CD14-positive monocyte (primary cell): Measurements from ENCODE around the gene DCC. TPM values are rescaled to one million over a fixed set of nuclear protein-coding genes. Genes with fewer than 3 reads are reported as not detected.

Source experiments
- DNase-seq, 3 donors: peaks; one replicate each; pipeline ENCODE4 v3.0.0-alpha.2; 2011 to 2022
- H2AFZ ChIP-seq: 2 replicates; pipeline ENCODE4 v1.6.0; 2012; ENCODE audit warnings: mild to moderate bottlenecking, low read depth, low read length, inconsistent platforms; ENCODE audit not compliant: insufficient read depth, poor library complexity, severe bottlenecking
- H3K27ac ChIP-seq, 2 donors: 1 replicate in 1 of 2; 2 replicates in 1 of 2; pipeline ENCODE4 v1.5.1; 2012 to 2013; ENCODE audit warnings: low read length in 2 of 2, control low read depth in 1 of 2, inconsistent platforms in 1 of 2, low read depth in 1 of 2, mild to moderate bottlenecking in 1 of 2
- H3K27me3 ChIP-seq, 2 donors: one replicate each; pipeline versions ENCODE4 v1.6.0 to v1.6.1; 2011 to 2013; ENCODE audit warnings: low read length in 2 of 2; ENCODE audit not compliant: control insufficient read depth in 2 of 2, insufficient read depth in 2 of 2
- H3K36me3 ChIP-seq, 2 donors: replicated peaks in 1 of 2; 1 replicate in 1 of 2; 2 replicates in 1 of 2; pipeline versions ENCODE4 v1.5.1 to v1.6.1; 2012 to 2013; ENCODE audit warnings: low read length in 2 of 2, control low read depth in 1 of 2, inconsistent platforms in 1 of 2, mild to moderate bottlenecking in 1 of 2; ENCODE audit not compliant: insufficient read depth in 2 of 2, control insufficient read depth in 1 of 2
- H3K4me1 ChIP-seq, 2 donors: 1 replicate in 1 of 2; 2 replicates in 1 of 2; pipeline versions ENCODE4 v1.5.1 to v1.6.1; 2012 to 2013; ENCODE audit warnings: low read length in 2 of 2, control low read depth in 1 of 2, inconsistent platforms in 1 of 2, mild to moderate bottlenecking in 1 of 2, moderate library complexity in 1 of 2; ENCODE audit not compliant: insufficient read depth in 2 of 2, control insufficient read depth in 1 of 2
- H3K4me2 ChIP-seq: replicated peaks from 2 replicates; pipeline ENCODE3; 2012; ENCODE audit warnings: low read length, moderate library complexity, mild to moderate bottlenecking; ENCODE audit not compliant: poor library complexity, severe bottlenecking; ENCODE audit errors: extremely low read depth
- H3K4me3 ChIP-seq, 3 experiments: fragments of 200-600 bp in 1 of 3; sonication (generic) in 1 of 3; replicated peaks in 1 of 3; 1 replicate in 2 of 3; 2 replicates in 1 of 3; pipeline ENCODE4 v1.5.1; 2011 to 2013; ENCODE audit warnings: low read length in 3 of 3, mild to moderate bottlenecking in 3 of 3, control low read depth in 2 of 3, low read depth in 2 of 3, inconsistent platforms in 1 of 3, moderate library complexity in 1 of 3
- H3K79me2 ChIP-seq: 2 replicates; pipeline ENCODE4 v1.6.0; 2012; ENCODE audit warnings: mild to moderate bottlenecking, control low read depth, inconsistent platforms, low read length, moderate library complexity; ENCODE audit not compliant: insufficient read depth
- H3K9ac ChIP-seq: 2 replicates; pipeline ENCODE4 v1.6.0; 2017; ENCODE audit warnings: low read length, mild to moderate bottlenecking; ENCODE audit not compliant: insufficient read depth, poor library complexity, severe bottlenecking
- H3K9me3 ChIP-seq, 2 donors: replicated peaks in 1 of 2; 1 replicate in 1 of 2; 2 replicates in 1 of 2; pipeline versions ENCODE4 v1.5.1 to v1.6.1; 2012 to 2013; ENCODE audit warnings: low read length in 2 of 2, control low read depth in 1 of 2; ENCODE audit not compliant: control insufficient read depth in 1 of 2, insufficient read depth in 1 of 2
- H4K20me1 ChIP-seq: 2 replicates; pipeline ENCODE4 v1.6.0; 2012; ENCODE audit warnings: mild to moderate bottlenecking, low read length, control low read depth, moderate library complexity; ENCODE audit not compliant: insufficient read depth
- H3K27ac Mint-ChIP-seq, 7 donors: one replicate each; pipeline ENCODE4 v1.8.0; 2020; ENCODE audit warnings: mild to moderate bottlenecking in 7 of 7, mixed read lengths in 7 of 7, moderate library complexity in 6 of 7, inconsistent platforms in 2 of 7
- H3K27me3 Mint-ChIP-seq, 3 donors: one replicate each; pipeline ENCODE4 v1.8.0; 2021 to 2022; ENCODE audit warnings: low read depth in 3 of 3, mild to moderate bottlenecking in 3 of 3, mixed read lengths in 3 of 3, moderate library complexity in 3 of 3, inconsistent platforms in 1 of 3
- H3K36me3 Mint-ChIP-seq, 2 donors: one replicate each; pipeline ENCODE4 v1.8.0; 2020; ENCODE audit warnings: mixed read lengths in 2 of 2, inconsistent platforms in 1 of 2, mild to moderate bottlenecking in 1 of 2
- H3K4me1 Mint-ChIP-seq: one replicate; pipeline ENCODE4 v1.8.0; 2020; ENCODE audit warnings: mild to moderate bottlenecking, mixed read lengths
- H3K4me3 Mint-ChIP-seq, 2 donors: one replicate each; pipeline ENCODE4 v1.8.0; 2020; ENCODE audit warnings: mild to moderate bottlenecking in 2 of 2, mixed read lengths in 2 of 2, moderate library complexity in 1 of 2
- H3K9me3 Mint-ChIP-seq, 7 donors: one replicate each; pipeline ENCODE4 v1.8.0; 2020 to 2022; ENCODE audit warnings: mixed read lengths in 7 of 7, mild to moderate bottlenecking in 6 of 7, moderate library complexity in 6 of 7, inconsistent platforms in 2 of 7
- WGBS: methylation state at CpG from one replicate; pipeline ENCODE4 v1.1.5; 2013; ENCODE audit warnings: missing lambda C conversion rate; ENCODE audit not compliant: insufficient coverage; 5-methylcytosine and 5-hydroxymethylcytosine counted together
- intact Hi-C, 2 donors: fragments of 100-400 bp; cut with micrococcal nuclease; formaldehyde crosslinking; loops; one replicate each; pipeline versions ENCODE4 v1.15.0 to v1.15.1; 2023
- polyA plus RNA-seq, 3 donors: library from polyadenylated mRNA; depleted of rRNA in 1 of 3; unstranded in 2 of 3; stranded (reverse) in 1 of 3; fragments of 300-500 nt in 2 of 3; fragments of >200 nt in 1 of 3; fragmentation: Illumina TruSeq in 2 of 3; gene quantifications; 1 replicate in 2 of 3; 2 replicates in 1 of 3; pipeline ENCODE4 v1.2.3, GENCODE V29; 2012 to 2021
- TF ChIP-seq, protein P1 (sequence below): fragments of 200-600 bp; IDR thresholded peaks from one replicate; pipeline ENCODE4 v1.8.0; 2022; ENCODE audit warnings: antibody characterized with exemption, mild to moderate bottlenecking

Gene DCC
- polyA plus RNA-seq, 3 donors = not detected

DNA sequence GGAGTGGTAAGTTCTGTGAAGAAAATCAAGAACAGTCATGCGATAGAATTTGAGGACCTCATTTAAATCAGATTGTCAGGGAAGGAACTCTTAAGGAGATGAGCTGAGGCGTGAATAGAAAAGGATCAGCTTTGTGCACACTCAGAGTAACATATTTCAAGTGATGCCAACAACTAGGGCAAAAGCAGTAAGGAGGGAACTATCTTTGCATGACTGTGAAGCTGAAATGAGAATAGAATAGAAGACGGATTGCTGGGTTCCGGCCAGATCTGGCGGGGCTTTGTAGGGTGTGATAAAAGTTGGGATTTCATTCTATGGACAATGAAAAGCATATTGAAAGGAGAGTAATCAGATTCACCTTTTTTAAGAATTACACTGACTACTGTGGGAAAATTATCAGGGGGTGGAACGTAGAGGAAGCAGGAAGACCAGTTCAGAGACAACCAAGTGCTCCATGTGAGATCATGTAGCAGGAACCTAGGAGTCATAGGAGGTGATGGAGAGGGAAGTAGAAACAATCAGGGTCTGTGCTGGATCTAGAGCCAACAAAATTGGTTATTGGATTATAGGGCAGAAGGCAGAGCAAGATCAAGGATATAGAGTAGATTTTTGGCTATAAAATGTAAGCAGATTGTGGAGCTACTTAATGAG is 884.3 kb downstream of the DCC start:
- TF ChIP-seq, protein P1, sequence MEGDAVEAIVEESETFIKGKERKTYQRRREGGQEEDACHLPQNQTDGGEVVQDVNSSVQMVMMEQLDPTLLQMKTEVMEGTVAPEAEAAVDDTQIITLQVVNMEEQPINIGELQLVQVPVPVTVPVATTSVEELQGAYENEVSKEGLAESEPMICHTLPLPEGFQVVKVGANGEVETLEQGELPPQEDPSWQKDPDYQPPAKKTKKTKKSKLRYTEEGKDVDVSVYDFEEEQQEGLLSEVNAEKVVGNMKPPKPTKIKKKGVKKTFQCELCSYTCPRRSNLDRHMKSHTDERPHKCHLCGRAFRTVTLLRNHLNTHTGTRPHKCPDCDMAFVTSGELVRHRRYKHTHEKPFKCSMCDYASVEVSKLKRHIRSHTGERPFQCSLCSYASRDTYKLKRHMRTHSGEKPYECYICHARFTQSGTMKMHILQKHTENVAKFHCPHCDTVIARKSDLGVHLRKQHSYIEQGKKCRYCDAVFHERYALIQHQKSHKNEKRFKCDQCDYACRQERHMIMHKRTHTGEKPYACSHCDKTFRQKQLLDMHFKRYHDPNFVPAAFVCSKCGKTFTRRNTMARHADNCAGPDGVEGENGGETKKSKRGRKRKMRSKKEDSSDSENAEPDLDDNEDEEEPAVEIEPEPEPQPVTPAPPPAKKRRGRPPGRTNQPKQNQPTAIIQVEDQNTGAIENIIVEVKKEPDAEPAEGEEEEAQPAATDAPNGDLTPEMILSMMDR = no peak
- Mint-ChIP-seq H3K36me3 (no peaks in the 10 kb centered on the region), H3K27me3 (peaks cover 0 to 2% (median 0%) of the 10 kb centered on the region in 3 donors), H3K27ac (no peak overlapping the region), H3K9me3 (no peaks in the 10 kb centered on the region), H3K4me1 (no peaks in the 10 kb centered on the region), H3K4me3 (no peak overlapping the region)
- Histone ChIP-seq H3K36me3 (no peaks in the 10 kb centered on the region), H3K27ac (no peak overlapping the region), H3K79me2 (no peaks in the 10 kb centered on the region), H3K4me3 (no peak overlapping the region), H2AFZ (no peak overlapping the region), H3K4me1 (no peaks in the 10 kb centered on the region), H3K27me3 (no peaks in the 10 kb centered on the region), H3K4me2 (no peak overlapping the region), H3K9me3 (peaks cover 0 to 4% of the 10 kb centered on the region in 2 donors), H4K20me1 (no peaks in the 10 kb centered on the region), H3K9ac (no peak overlapping the region)
- intact Hi-C loops = no loop called here
- WGBS = 90% methylated on average over 4 of the region's 6 CpGs
- no peak for DNase-seq

DNA sequence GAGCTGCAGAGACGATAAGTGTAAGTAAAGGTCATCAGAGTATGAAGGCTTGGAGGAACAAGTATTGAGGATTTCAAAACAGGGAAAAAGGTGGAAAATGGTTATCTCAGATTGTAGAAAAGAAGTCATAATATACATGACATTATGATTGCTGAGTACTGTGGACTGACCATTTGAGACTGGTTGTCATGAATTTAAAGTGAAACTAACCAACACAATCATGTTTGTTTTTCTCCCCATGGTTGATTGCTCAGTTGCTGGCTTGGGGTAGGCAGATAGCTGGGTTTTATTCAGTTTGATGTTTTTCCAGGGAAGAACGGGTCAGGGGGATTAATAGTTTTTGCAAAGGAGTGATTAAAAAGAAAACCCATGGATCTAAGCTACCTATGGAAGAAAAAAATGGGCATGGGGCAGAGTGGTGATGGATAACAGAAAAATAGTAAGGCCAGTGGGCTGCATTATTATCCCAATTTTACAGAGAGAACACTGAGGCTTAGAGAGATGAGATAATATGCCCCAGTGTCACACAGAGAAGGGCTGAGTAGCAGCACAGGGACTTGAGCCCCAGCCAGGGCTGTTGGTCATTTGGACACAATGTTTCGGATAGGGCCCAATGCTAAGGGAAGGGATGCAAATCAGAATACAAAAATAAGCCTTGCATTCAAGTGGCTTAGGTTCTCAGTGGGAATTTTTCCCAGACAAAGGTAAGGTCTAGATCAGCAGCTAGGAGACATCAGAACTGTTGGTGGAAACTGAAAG is 885.7 kb downstream of the DCC start:
- 89% methylated on average over 3 of the region's 3 CpGs for WGBS
- no peak overlapping the region for H3K27ac Mint-ChIP-seq
- Histone ChIP-seq H3K27me3 (no peaks in the 10 kb centered on the region), H2AFZ (no peak overlapping the region), H3K36me3 (no peaks in the 10 kb centered on the region), H3K9me3 (peaks cover 0 to 4% of the 10 kb centered on the region in 2 donors), H3K4me2 (no peak overlapping the region), H4K20me1 (no peaks in the 10 kb centered on the region), H3K4me1 (no peaks in the 10 kb centered on the region), H3K27ac (no peak overlapping the region), H3K4me3 (no peak overlapping the region), H3K79me2 (no peaks in the 10 kb centered on the region), H3K9ac (no peak overlapping the region)
- no peak for DNase-seq
- no peak overlapping the region for H3K4me3 Mint-ChIP-seq
- intact Hi-C loops = no loop called here
- H3K4me1 Mint-ChIP-seq = no peaks in the 10 kb centered on the region
- TF ChIP-seq, protein P1 = no peak
- no peaks in the 10 kb centered on the region for H3K36me3 Mint-ChIP-seq
- H3K27me3 Mint-ChIP-seq = no peaks in the 10 kb centered on the region
- no peaks in the 10 kb centered on the region for H3K9me3 Mint-ChIP-seq
